Stimulated activated naive CD8-positive, alpha-beta T cell treated with anti-CD3 and anti-CD28 coated beads, Interleukin-15, amount 100 ng/mL, for 72 hours (primary cell): ENCODE measurements around the gene ELAC1.
"Not testable (repeated sequence)": the region's sequence is repeated elsewhere in the genome, so short reads cannot be mapped to it uniquely, and the experiment has no call there.

Source experiments
- ATAC-seq: fragments of 150-1000 bp; cut with Tn5 transposase; 2 replicates; pipeline ENCODE4 v1.10.0; 2021; ENCODE audit warnings: mild to moderate bottlenecking, moderate library complexity
- DNase-seq, 2 donors: peaks; one replicate each; pipeline ENCODE4 v3.0.0; 2021 to 2022
- H3K27ac Mint-ChIP-seq, 2 donors: one replicate each; pipeline ENCODE4 v1.8.0; 2022; ENCODE audit warnings: mild to moderate bottlenecking in 2 of 2, mixed read lengths in 2 of 2, moderate library complexity in 2 of 2
- H3K27me3 Mint-ChIP-seq: one replicate; pipeline ENCODE4 v1.8.0; 2022; ENCODE audit warnings: mixed read lengths
- H3K4me1 Mint-ChIP-seq: one replicate; pipeline ENCODE4 v1.8.0; 2022; ENCODE audit warnings: mild to moderate bottlenecking, mixed read lengths
- H3K4me3 Mint-ChIP-seq, 2 donors: one replicate each; pipeline ENCODE4 v1.8.0; 2022; ENCODE audit warnings: mild to moderate bottlenecking in 2 of 2, mixed read lengths in 2 of 2, moderate library complexity in 1 of 2
- H3K9me3 Mint-ChIP-seq, 2 donors: one replicate each; pipeline ENCODE4 v1.8.0; 2022; ENCODE audit warnings: mixed read lengths in 2 of 2

The ELAC1 gene

GRCh38 chr18:50953822-50954221 lies 14.0 kb upstream of the ELAC1 start:
- Mint-ChIP-seq H3K27me3 (no peaks in the 10 kb centered on the region), H3K9me3 (no peaks in the 10 kb centered on the region), H3K4me3 (no peak overlapping the region), H3K27ac (no peak overlapping the region), H3K4me1 (no peaks in the 10 kb centered on the region)
- ATAC-seq (no peak), DNase-seq (no peak)

DNA sequence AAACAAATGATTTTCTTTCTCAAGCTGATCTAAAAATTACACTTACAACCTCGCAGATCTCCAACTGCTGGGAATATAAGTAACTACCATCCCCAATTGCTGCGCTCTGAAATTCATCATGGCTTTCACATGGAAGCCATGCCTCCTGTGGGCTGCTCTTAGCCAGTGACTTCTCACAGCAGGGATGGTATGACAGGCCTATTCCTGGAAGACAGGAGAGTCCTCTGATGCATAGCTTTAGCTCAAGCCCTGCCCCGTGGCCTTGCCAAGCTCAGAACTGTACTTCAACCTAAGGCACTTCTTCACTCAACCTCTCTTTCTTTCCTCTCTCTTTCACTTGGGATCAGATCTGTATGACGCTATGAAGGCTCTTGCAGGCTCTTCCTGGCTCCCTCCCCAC lies 12.6 kb upstream of the ELAC1 start:
- no peak for DNase-seq
- no peak overlapping the region for H3K27ac Mint-ChIP-seq
- H3K4me3 Mint-ChIP-seq = no peak overlapping the region
- peaks cover 0 to 4% of the 10 kb centered on the region in 2 donors for H3K9me3 Mint-ChIP-seq
- H3K27me3 Mint-ChIP-seq = no peaks in the 10 kb centered on the region
- no peaks in the 10 kb centered on the region for H3K4me1 Mint-ChIP-seq
- no peak for ATAC-seq

GRCh38 chr18:50956116-50956515 lies 11.7 kb upstream of the ELAC1 start:
- no peak for DNase-seq
- no peaks in the 10 kb centered on the region for H3K4me1 Mint-ChIP-seq
- ATAC-seq = no peak
- H3K9me3 Mint-ChIP-seq = peaks cover 4 to 5% of the 10 kb centered on the region in 2 donors
- H3K27me3 Mint-ChIP-seq = no peaks in the 10 kb centered on the region
- H3K27ac Mint-ChIP-seq = no peak overlapping the region
- H3K4me3 Mint-ChIP-seq = no peak overlapping the region

DNA sequence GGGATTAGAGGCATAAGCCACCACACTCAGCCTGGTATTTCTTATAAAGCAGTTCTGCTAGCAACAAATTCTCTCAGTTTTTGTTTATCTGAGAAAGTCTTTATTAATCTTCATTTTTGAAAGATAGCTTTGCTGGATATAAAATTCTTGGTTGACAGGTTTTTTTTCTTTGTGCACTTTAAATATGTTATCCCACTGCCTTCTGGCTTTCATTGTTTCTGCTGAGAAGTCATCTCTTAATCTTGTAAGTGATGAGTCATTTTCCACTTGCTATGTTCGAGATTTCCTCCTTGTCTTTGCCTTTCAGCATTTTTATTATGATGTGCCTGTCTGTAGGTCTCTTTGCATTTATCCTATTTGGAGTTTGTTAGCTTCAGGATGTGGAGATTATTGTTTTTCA lies 5.9 kb upstream of the ELAC1 start:
- no peak overlapping the region for H3K4me3 Mint-ChIP-seq
- no peaks in the 10 kb centered on the region for H3K4me1 Mint-ChIP-seq
- no peaks in the 10 kb centered on the region for H3K27me3 Mint-ChIP-seq
- no peak for ATAC-seq
- DNase-seq = no peak
- no peak overlapping the region for H3K27ac Mint-ChIP-seq
- peaks cover 29 to 31% of the 10 kb centered on the region in 2 donors for H3K9me3 Mint-ChIP-seq

GRCh38 chr18:50969448-50969847 lies 1.6 kb downstream of the ELAC1 start:
- H3K27ac Mint-ChIP-seq = no peak overlapping the region
- H3K9me3 Mint-ChIP-seq = peaks cover 0 to 5% of the 10 kb centered on the region in 2 donors
- DNase-seq = no peak
- H3K27me3 Mint-ChIP-seq = no peaks in the 10 kb centered on the region
- peaks cover 37% of the 10 kb centered on the region for H3K4me1 Mint-ChIP-seq
- H3K4me3 Mint-ChIP-seq = peak overlapping the region; percentile 87 to 94
- ATAC-seq = no peak

GRCh38 chr18:50970006-50970405 lies 2.2 kb downstream of the ELAC1 start:
- no peak overlapping the region for H3K27ac Mint-ChIP-seq
- H3K9me3 Mint-ChIP-seq = peaks cover 0 to 3% of the 10 kb centered on the region in 2 donors
- DNase-seq = no peak

GRCh38 chr18:50972404-50972803 lies 4.6 kb downstream of the ELAC1 start:
- peaks cover 7 to 20% of the 10 kb centered on the region in 2 donors for H3K9me3 Mint-ChIP-seq
- H3K27ac Mint-ChIP-seq, H3K27me3 Mint-ChIP-seq, ATAC-seq, H3K4me3 Mint-ChIP-seq, DNase-seq: not testable (repeated sequence)
- H3K4me1 Mint-ChIP-seq = peaks cover 37% of the 10 kb centered on the region

More at GRCh38 chr18:50970006-50970405, 2.2 kb downstream of the ELAC1 start:
- Mint-ChIP-seq H3K27me3 (no peaks in the 10 kb centered on the region), H3K4me1 (peaks cover 37% of the 10 kb centered on the region), H3K4me3 (peak overlapping the region in 1 of 2 donors; percentile 39)
- ATAC-seq = no peak

GRCh38 chr18:50973367-50974126 lies 5.7 kb downstream of the ELAC1 start:
- Mint-ChIP-seq H3K9me3 (peaks cover 10 to 31% of the 10 kb centered on the region in 2 donors), H3K27me3 (no peaks in the 10 kb centered on the region), H3K4me1 (peaks cover 37% of the 10 kb centered on the region), H3K4me3 (no peak overlapping the region), H3K27ac (peak overlapping the region in 1 of 2 donors; percentile 56)
- ATAC-seq (peak; percentile 93), DNase-seq (no peak)

- Mint-ChIP-seq H3K9me3 (peaks cover 13 to 35% of the 10 kb centered on the region in 2 donors), H3K27ac (no peak overlapping the region), H3K4me1 (peaks cover 12% of the 10 kb centered on the region), H3K27me3 (no peaks in the 10 kb centered on the region), H3K4me3 (no peak overlapping the region)
- ATAC-seq (no peak), DNase-seq (no peak)
Measured at GRCh38 chr18:50977037-50977760, 9.4 kb downstream of the ELAC1 start.

GRCh38 chr18:50981381-50981780 lies 13.5 kb downstream of the ELAC1 start:
- Mint-ChIP-seq H3K9me3 (peaks cover 6 to 25% of the 10 kb centered on the region in 2 donors), H3K4me3 (no peak overlapping the region), H3K4me1 (no peaks in the 10 kb centered on the region), H3K27me3 (no peaks in the 10 kb centered on the region), H3K27ac (no peak overlapping the region)
- no peak for ATAC-seq
- no peak for DNase-seq

GRCh38 chr18:50982086-50982801 lies 14.4 kb downstream of the ELAC1 start:
- H3K27ac Mint-ChIP-seq = no peak overlapping the region

GRCh38 chr18:50982802-50983179 lies 15.0 kb downstream of the ELAC1 start:
- H3K4me3 Mint-ChIP-seq = no peak overlapping the region
- no peak for ATAC-seq
- no peak for DNase-seq
- H3K9me3 Mint-ChIP-seq = peaks cover 6 to 11% of the 10 kb centered on the region in 2 donors
- H3K27me3 Mint-ChIP-seq = no peaks in the 10 kb centered on the region
- H3K4me1 Mint-ChIP-seq = no peaks in the 10 kb centered on the region
- H3K27ac Mint-ChIP-seq = peak overlapping the region in 1 of 2 donors; percentile 15

More at GRCh38 chr18:50982086-50982801, 14.4 kb downstream of the ELAC1 start:
- no peak overlapping the region for H3K4me3 Mint-ChIP-seq
- no peaks in the 10 kb centered on the region for H3K4me1 Mint-ChIP-seq
- ATAC-seq (no peak), DNase-seq (no peak)
- peaks cover 6 to 16% of the 10 kb centered on the region in 2 donors for H3K9me3 Mint-ChIP-seq
- no peaks in the 10 kb centered on the region for H3K27me3 Mint-ChIP-seq

GRCh38 chr18:50986360-50987087 lies 18.7 kb downstream of the ELAC1 start:
- ATAC-seq = no peak
- peak overlapping the region in 1 of 2 donors; percentile 89 for H3K27ac Mint-ChIP-seq
- H3K27me3 Mint-ChIP-seq = no peaks in the 10 kb centered on the region
- no peaks in the 10 kb centered on the region for H3K9me3 Mint-ChIP-seq
- no peak for DNase-seq
- H3K4me1 Mint-ChIP-seq = no peaks in the 10 kb centered on the region
- H3K4me3 Mint-ChIP-seq = no peak overlapping the region

- no peaks in the 10 kb centered on the region for H3K27me3 Mint-ChIP-seq
- no peak overlapping the region for H3K27ac Mint-ChIP-seq
- no peak overlapping the region for H3K4me3 Mint-ChIP-seq
- H3K9me3 Mint-ChIP-seq = no peaks in the 10 kb centered on the region
- DNase-seq (no peak), ATAC-seq (no peak)
- no peaks in the 10 kb centered on the region for H3K4me1 Mint-ChIP-seq
Measured at GRCh38 chr18:50987261-50987660, 19.4 kb downstream of the ELAC1 start.

DNA sequence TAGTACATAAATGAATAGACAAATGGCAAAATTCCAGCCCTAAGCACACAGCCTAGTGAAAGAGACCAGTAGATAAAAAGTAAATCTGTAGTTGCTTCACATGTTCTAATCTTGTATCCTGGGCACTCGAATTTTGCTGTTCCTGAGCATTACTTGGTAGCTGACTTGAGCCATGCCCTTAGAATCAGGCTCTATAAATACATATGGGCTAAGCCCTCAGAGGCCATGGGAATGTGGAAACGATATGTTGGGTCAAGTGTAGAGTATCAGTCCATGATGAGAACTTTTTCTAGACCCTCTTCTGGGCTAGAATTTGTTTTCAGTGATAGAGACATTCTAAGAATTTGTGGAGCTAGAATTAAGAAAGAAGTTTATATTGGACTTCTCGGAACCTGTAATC lies 21.9 kb downstream of the ELAC1 start:
- no peak for ATAC-seq
- H3K27me3 Mint-ChIP-seq = no peaks in the 10 kb centered on the region
- no peaks in the 10 kb centered on the region for H3K4me1 Mint-ChIP-seq
- DNase-seq = no peak
- no peak overlapping the region for H3K4me3 Mint-ChIP-seq
- H3K9me3 Mint-ChIP-seq = no peaks in the 10 kb centered on the region
- no peak overlapping the region for H3K27ac Mint-ChIP-seq
